OCI-LY1 (cell line): ENCODE data around the gene PGS1.

Source experiments
- EZH2 ChIP-seq: fragments of 200-600 bp; sonication (generic), shearing (Covaris generic); IDR thresholded peaks from 2 replicates; pipeline ENCODE4 v1.8.0; 2017; ENCODE audit warnings: borderline replicate concordance, mixed run types, mild to moderate bottlenecking, antibody characterized with exemption, low read length, moderate library complexity, mixed read lengths
- TF ChIP-seq, protein P1 (sequence below): fragments of 200-600 bp; sonication (generic), shearing (Covaris generic); IDR thresholded peaks from 2 replicates; pipeline ENCODE4 v1.5.1; 2017; ENCODE audit warnings: mild to moderate bottlenecking, antibody characterized with exemption, low read length, moderate library complexity, mixed read lengths

GRCh38 chr17:78471635-78472034 lies 93.2 kb downstream of the PGS1 start:
- TF ChIP-seq, protein P1, sequence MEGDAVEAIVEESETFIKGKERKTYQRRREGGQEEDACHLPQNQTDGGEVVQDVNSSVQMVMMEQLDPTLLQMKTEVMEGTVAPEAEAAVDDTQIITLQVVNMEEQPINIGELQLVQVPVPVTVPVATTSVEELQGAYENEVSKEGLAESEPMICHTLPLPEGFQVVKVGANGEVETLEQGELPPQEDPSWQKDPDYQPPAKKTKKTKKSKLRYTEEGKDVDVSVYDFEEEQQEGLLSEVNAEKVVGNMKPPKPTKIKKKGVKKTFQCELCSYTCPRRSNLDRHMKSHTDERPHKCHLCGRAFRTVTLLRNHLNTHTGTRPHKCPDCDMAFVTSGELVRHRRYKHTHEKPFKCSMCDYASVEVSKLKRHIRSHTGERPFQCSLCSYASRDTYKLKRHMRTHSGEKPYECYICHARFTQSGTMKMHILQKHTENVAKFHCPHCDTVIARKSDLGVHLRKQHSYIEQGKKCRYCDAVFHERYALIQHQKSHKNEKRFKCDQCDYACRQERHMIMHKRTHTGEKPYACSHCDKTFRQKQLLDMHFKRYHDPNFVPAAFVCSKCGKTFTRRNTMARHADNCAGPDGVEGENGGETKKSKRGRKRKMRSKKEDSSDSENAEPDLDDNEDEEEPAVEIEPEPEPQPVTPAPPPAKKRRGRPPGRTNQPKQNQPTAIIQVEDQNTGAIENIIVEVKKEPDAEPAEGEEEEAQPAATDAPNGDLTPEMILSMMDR, result no peak
- TF ChIP-seq EZH2, result no peak
